SU-DHL-6 (cell line): ENCODE results near the gene ADAMTS18.

ENCODE experiments used
- H2AFZ ChIP-seq: fragments of 200-600 bp; sonication (generic); 2 replicates; pipeline ENCODE4 v1.6.1; 2014; ENCODE audit warnings: low read depth, mild to moderate bottlenecking, moderate library complexity, mixed read lengths, antibody characterized with exemption, low read length; ENCODE audit not compliant: severe bottlenecking
- H3F3A ChIP-seq: fragments of 200-600 bp; shearing (Covaris generic); 2 replicates; pipeline ENCODE4 v1.6.0; 2016; ENCODE audit warnings: antibody characterized with exemption, mild to moderate bottlenecking; ENCODE audit not compliant: insufficient read depth
- H3K27ac ChIP-seq: fragments of 200-600 bp; sonication (generic); 2 replicates; pipeline ENCODE4 v1.5.1; 2016; ENCODE audit warnings: low read depth, mild to moderate bottlenecking, low read length, moderate library complexity, mixed read lengths
- H3K27me3 ChIP-seq: fragments of 200-600 bp; sonication (generic), shearing (Covaris generic); 2 replicates; pipeline ENCODE4 v1.6.0; 2014; ENCODE audit warnings: mild to moderate bottlenecking, low read length
- H3K36me3 ChIP-seq: fragments of 200-600 bp; sonication (generic); 2 replicates; pipeline ENCODE4 v1.6.1; 2014; ENCODE audit warnings: mild to moderate bottlenecking, low read length, mixed read lengths
- H3K4me2 ChIP-seq: fragments of 300-600, 200-600 bp; shearing (Covaris generic), sonication (generic); 2 replicates; pipeline ENCODE4 v1.6.0; 2014; ENCODE audit warnings: low read length, low read depth, mild to moderate bottlenecking; ENCODE audit not compliant: poor library complexity, severe bottlenecking
- H3K4me3 ChIP-seq: fragments of 200-600 bp; sonication (generic); 2 replicates; pipeline ENCODE4 v1.5.1; 2014; ENCODE audit warnings: antibody characterized with exemption, low read length, mild to moderate bottlenecking, mixed read lengths; ENCODE audit not compliant: insufficient read depth, poor library complexity, severe bottlenecking
- H3K79me2 ChIP-seq: fragments of 200-600 bp; sonication (generic); 2 replicates; pipeline ENCODE4 v1.6.1; 2014; ENCODE audit warnings: mild to moderate bottlenecking, low read length, moderate library complexity; ENCODE audit not compliant: insufficient read depth
- H3K9ac ChIP-seq: fragments of 200-600 bp; sonication (generic); 2 replicates; pipeline ENCODE4 v1.7.0; 2014; ENCODE audit warnings: mild to moderate bottlenecking, low read length
- H3K9me2 ChIP-seq: fragments of 200-600 bp; sonication (generic); replicated peaks from 2 replicates; pipeline ENCODE4 v1.6.1; 2014; ENCODE audit warnings: low read length; ENCODE audit not compliant: insufficient read depth
- H3K9me3 ChIP-seq: fragments of 200-600 bp; sonication (generic); 2 replicates; pipeline ENCODE4 v1.6.1; 2014; ENCODE audit warnings: low read length, mixed read lengths; ENCODE audit not compliant: insufficient read depth
- H4K20me1 ChIP-seq: fragments of 200-600 bp; sonication (generic); 2 replicates; pipeline ENCODE4 v1.6.1; 2014; ENCODE audit warnings: low read depth, mild to moderate bottlenecking, antibody characterized with exemption, low read length, moderate library complexity, mixed read lengths
- CTCF ChIP-seq: fragments of 200-600 bp; sonication (generic); IDR thresholded peaks from one replicate; pipeline ENCODE4 v1.5.1; 2017; ENCODE audit warnings: antibody characterized with exemption, mild to moderate bottlenecking, low read length, moderate library complexity; ENCODE audit not compliant: insufficient read depth, poor library complexity, severe bottlenecking
- EZH2phosphoT487 ChIP-seq: fragments of 200-600 bp; sonication (generic), shearing (Covaris generic); conservative IDR thresholded peaks from 2 replicates; pipeline ENCODE4 v1.6.1; 2018; ENCODE audit warnings: mild to moderate bottlenecking, antibody characterized with exemption, low read length, moderate library complexity, mixed read lengths

ADAMTS18 gene

GRCh38 chr16:77393955-77394354 is 40.9 kb downstream of the ADAMTS18 start:
- H3K79me2 ChIP-seq: no peaks in the 10 kb centered on the region
- no peak overlapping the region for H3K4me3 ChIP-seq
- H3K4me2 ChIP-seq: no peak overlapping the region
- no peaks in the 10 kb centered on the region for H3F3A ChIP-seq
- H3K27ac ChIP-seq: no peak overlapping the region
- no peaks in the 10 kb centered on the region for H3K9me3 ChIP-seq
- H4K20me1 ChIP-seq: no peaks in the 10 kb centered on the region
- no peaks in the 10 kb centered on the region for H3K36me3 ChIP-seq
- H2AFZ ChIP-seq: no peak overlapping the region
- no peaks in the 10 kb centered on the region for H3K27me3 ChIP-seq
- H3K9me2 ChIP-seq: no peaks in the 10 kb centered on the region
- TF ChIP-seq CTCF (no peak), EZH2phosphoT487 (no peak)
- no peak overlapping the region for H3K9ac ChIP-seq

GRCh38 chr16:77387815-77388209 is 47.0 kb downstream of the ADAMTS18 start:
- Histone ChIP-seq H3K9ac (no peak overlapping the region), H3K79me2 (no peaks in the 10 kb centered on the region), H2AFZ (no peak overlapping the region), H3F3A (no peaks in the 10 kb centered on the region), H3K27ac (no peak overlapping the region), H3K9me2 (no peaks in the 10 kb centered on the region), H3K9me3 (no peaks in the 10 kb centered on the region), H3K4me3 (no peak overlapping the region), H3K4me2 (no peak overlapping the region), H4K20me1 (no peaks in the 10 kb centered on the region), H3K27me3 (no peaks in the 10 kb centered on the region), H3K36me3 (no peaks in the 10 kb centered on the region)
- TF ChIP-seq EZH2phosphoT487 (no peak), CTCF (no peak)

- H3K27me3 ChIP-seq: no peaks in the 10 kb centered on the region
- no peak overlapping the region for H2AFZ ChIP-seq
- no peak for TF ChIP-seq CTCF
- TF ChIP-seq EZH2phosphoT487: no peak
- H3K79me2 ChIP-seq: no peaks in the 10 kb centered on the region
- H3K9me3 ChIP-seq: no peaks in the 10 kb centered on the region
- H4K20me1 ChIP-seq: no peaks in the 10 kb centered on the region
- H3K27ac ChIP-seq: no peak overlapping the region
- H3K4me3 ChIP-seq: no peak overlapping the region
- H3F3A ChIP-seq: no peaks in the 10 kb centered on the region
- H3K9ac ChIP-seq: no peak overlapping the region
- no peaks in the 10 kb centered on the region for H3K9me2 ChIP-seq
- no peak overlapping the region for H3K4me2 ChIP-seq
- no peaks in the 10 kb centered on the region for H3K36me3 ChIP-seq
These were observed 47.7 kb downstream of the ADAMTS18 start for GRCh38 chr16:77386831-77387814.
